Measurements from ENCODE around the gene CCNK.

The CCNK gene

GRCh38 chr14:99484106-99484505 lies 2.9 kb downstream of the CCNK start:
- ATAC-seq (ENCODE audit: insufficient read depth, low read depth), result no peak

GRCh38 chr14:99497341-99497740 lies 16.1 kb downstream of the CCNK start:
- no peak for ATAC-seq (ENCODE audit: insufficient read depth, low read depth)
- TF ChIP-seq CTCF (IDR thresholded peaks at IDR 0.05; ENCODE audit: borderline replicate concordance, extremely low read depth, low read length, poor library complexity, severe bottlenecking) (no peak), EZH2 (IDR thresholded peaks at IDR 0.05; ENCODE audit: borderline replicate concordance, low read depth, low read length, severe bottlenecking) (no peak)
- no peak overlapping the region for H3K9ac ChIP-seq (ENCODE audit: low read depth, low read length)
- DNase-seq, result no peak
- H3K4me1 ChIP-seq (ENCODE audit: insufficient read depth, low read length), result no peaks in the 10 kb centered on the region
- no peak overlapping the region for H2AFZ ChIP-seq (ENCODE audit: low read depth, low read length)
- no peaks in the 10 kb centered on the region for H3K9me3 ChIP-seq (ENCODE audit: insufficient read depth, low read length, severe bottlenecking)
- H3K27ac ChIP-seq (ENCODE audit: low read length), result no peak overlapping the region
- peaks cover 29% of the 10 kb centered on the region for H3K79me2 ChIP-seq (ENCODE audit: insufficient read depth, low read length)
- no peak overlapping the region for H3K4me3 ChIP-seq (ENCODE audit: low read depth in 1 of 2, low read length in 2 of 2)
- no peaks in the 10 kb centered on the region for H3K27me3 ChIP-seq (ENCODE audit: insufficient read depth, low read length, poor library complexity)
- H3K4me2 ChIP-seq (ENCODE audit: insufficient read depth, low read length), result no peak overlapping the region
- peaks cover 23% of the 10 kb centered on the region for H4K20me1 ChIP-seq (ENCODE audit: insufficient read depth, low read length)
- peaks cover 84% of the 10 kb centered on the region for H3K36me3 ChIP-seq (ENCODE audit: insufficient read depth, low read length)

More at GRCh38 chr14:99484106-99484505, 2.9 kb downstream of the CCNK start:
- Histone ChIP-seq H2AFZ (ENCODE audit: low read depth, low read length) (no peak overlapping the region), H3K4me3 (ENCODE audit: low read depth in 1 of 2, low read length in 2 of 2) (no peak overlapping the region), H3K27ac (ENCODE audit: low read length) (no peak overlapping the region), H3K4me1 (ENCODE audit: insufficient read depth, low read length) (peaks cover 32% of the 10 kb centered on the region), H3K4me2 (ENCODE audit: insufficient read depth, low read length) (peak overlapping the region; percentile 29; the same call in 1 of the 2 replicates), H3K79me2 (ENCODE audit: insufficient read depth, low read length) (peaks cover 94% of the 10 kb centered on the region), H3K9ac (ENCODE audit: low read depth, low read length) (no peak overlapping the region), H3K36me3 (ENCODE audit: insufficient read depth, low read length) (no peaks in the 10 kb centered on the region; the same call in 1 of the 2 replicates), H3K27me3 (ENCODE audit: insufficient read depth, low read length, poor library complexity) (no peaks in the 10 kb centered on the region), H3K9me3 (ENCODE audit: insufficient read depth, low read length, severe bottlenecking) (no peaks in the 10 kb centered on the region), H4K20me1 (ENCODE audit: insufficient read depth, low read length) (peaks cover 75% of the 10 kb centered on the region)
- DNase-seq, result no peak
- TF ChIP-seq CTCF (IDR thresholded peaks at IDR 0.05; ENCODE audit: borderline replicate concordance, extremely low read depth, low read length, poor library complexity, severe bottlenecking), result no peak
- TF ChIP-seq EZH2 (IDR thresholded peaks at IDR 0.05; ENCODE audit: borderline replicate concordance, low read depth, low read length, severe bottlenecking), result no peak

GRCh38 chr14:99497894-99498293 lies 16.7 kb downstream of the CCNK start:
- Histone ChIP-seq H3K27ac (ENCODE audit: low read length) (no peak overlapping the region), H3K4me2 (ENCODE audit: insufficient read depth, low read length) (no peak overlapping the region), H2AFZ (ENCODE audit: low read depth, low read length) (no peak overlapping the region), H3K9ac (ENCODE audit: low read depth, low read length) (no peak overlapping the region), H3K9me3 (ENCODE audit: insufficient read depth, low read length, severe bottlenecking) (no peaks in the 10 kb centered on the region), H3K4me1 (ENCODE audit: insufficient read depth, low read length) (no peaks in the 10 kb centered on the region), H3K27me3 (ENCODE audit: insufficient read depth, low read length, poor library complexity) (no peaks in the 10 kb centered on the region), H3K36me3 (ENCODE audit: insufficient read depth, low read length) (peaks cover 84% of the 10 kb centered on the region), H4K20me1 (ENCODE audit: insufficient read depth, low read length) (peaks cover 17% of the 10 kb centered on the region), H3K4me3 (ENCODE audit: low read depth in 1 of 2, low read length in 2 of 2) (no peak overlapping the region), H3K79me2 (ENCODE audit: insufficient read depth, low read length) (peaks cover 23% of the 10 kb centered on the region)
- no peak for ATAC-seq (ENCODE audit: insufficient read depth, low read depth)
- DNase-seq, result no peak
- no peak for TF ChIP-seq CTCF (IDR thresholded peaks at IDR 0.05; ENCODE audit: borderline replicate concordance, extremely low read depth, low read length, poor library complexity, severe bottlenecking)
- TF ChIP-seq EZH2 (IDR thresholded peaks at IDR 0.05; ENCODE audit: borderline replicate concordance, low read depth, low read length, severe bottlenecking), result no peak

- H2AFZ ChIP-seq (ENCODE audit: low read depth, low read length), result no peak overlapping the region
- peaks cover 87% of the 10 kb centered on the region for H3K36me3 ChIP-seq (ENCODE audit: insufficient read depth, low read length)
- DNase-seq (no peak), ATAC-seq (ENCODE audit: insufficient read depth, low read depth) (no peak)
- H4K20me1 ChIP-seq (ENCODE audit: insufficient read depth, low read length), result peaks cover 2% of the 10 kb centered on the region
- H3K27ac ChIP-seq (ENCODE audit: low read length), result no peak overlapping the region
- H3K4me3 ChIP-seq (ENCODE audit: low read depth in 1 of 2, low read length in 2 of 2), result no peak overlapping the region
- no peak overlapping the region for H3K4me2 ChIP-seq (ENCODE audit: insufficient read depth, low read length)
- H3K9ac ChIP-seq (ENCODE audit: low read depth, low read length), result no peak overlapping the region
- no peaks in the 10 kb centered on the region for H3K9me3 ChIP-seq (ENCODE audit: insufficient read depth, low read length, severe bottlenecking)
- H3K4me1 ChIP-seq (ENCODE audit: insufficient read depth, low read length), result no peaks in the 10 kb centered on the region
- no peaks in the 10 kb centered on the region for H3K27me3 ChIP-seq (ENCODE audit: insufficient read depth, low read length, poor library complexity)
- peaks cover 3% of the 10 kb centered on the region; the same call in 1 of the 2 replicates for H3K79me2 ChIP-seq (ENCODE audit: insufficient read depth, low read length)
- no peak for TF ChIP-seq EZH2 (IDR thresholded peaks at IDR 0.05; ENCODE audit: borderline replicate concordance, low read depth, low read length, severe bottlenecking)
- no peak for TF ChIP-seq CTCF (IDR thresholded peaks at IDR 0.05; ENCODE audit: borderline replicate concordance, extremely low read depth, low read length, poor library complexity, severe bottlenecking)
These were observed 21.8 kb downstream of the CCNK start for GRCh38 chr14:99502989-99503421.
